Fibroblast of skin of right biceps (primary cell): ENCODE data around the gene PPP3CA.
A peak's percentile ranks its signal among the peaks of the same experiment; 100 is the strongest.

Experiments used
- DNase-seq: peaks from one replicate; pipeline ENCODE4 v3.0.0-alpha.2; 2013

Gene PPP3CA

DNA sequence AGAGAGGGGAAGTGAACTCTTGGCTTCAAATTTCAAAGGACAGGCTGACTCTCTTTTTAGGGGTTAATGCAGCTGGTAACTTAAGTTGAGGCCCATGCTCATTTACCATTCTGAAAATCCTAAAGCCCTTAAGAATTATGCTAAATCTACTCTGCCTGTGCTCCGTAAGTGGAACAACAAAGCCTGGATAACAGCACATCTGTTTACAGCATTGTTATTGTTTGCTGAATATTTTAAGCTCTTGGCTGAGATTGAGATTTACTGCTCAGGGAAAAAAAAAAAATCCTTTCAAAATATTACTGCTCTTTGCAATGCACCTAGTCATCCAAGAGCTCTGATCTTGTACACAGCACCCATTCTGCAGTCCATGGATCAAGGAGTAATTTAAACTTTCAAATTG lies 17.7 kb downstream of the PPP3CA start:
- DNase-seq = no peak

- DNase-seq = no peak
Observed at GRCh38 chr4:101328063-101328602, 19.2 kb downstream of the PPP3CA start.

- DNase-seq = no peak
Observed at GRCh38 chr4:101326576-101326975, 20.8 kb downstream of the PPP3CA start.

- DNase-seq = no peak
Observed at GRCh38 chr4:101322743-101323142, 24.6 kb downstream of the PPP3CA start.

GRCh38 chr4:101321481-101322042 lies 25.8 kb downstream of the PPP3CA start:
- no peak for DNase-seq

- DNase-seq = no peak
Observed at GRCh38 chr4:101315786-101316185, 31.5 kb downstream of the PPP3CA start.

- DNase-seq = no peak
Observed at GRCh38 chr4:101315041-101315440, 32.3 kb downstream of the PPP3CA start.

- DNase-seq = no peak
Observed at GRCh38 chr4:101309925-101310324, 37.4 kb downstream of the PPP3CA start.

GRCh38 chr4:101307899-101308298 lies 39.4 kb downstream of the PPP3CA start:
- DNase-seq = no peak

- no peak for DNase-seq
Observed at GRCh38 chr4:101306764-101307615, 40.3 kb downstream of the PPP3CA start.

- no peak for DNase-seq
Observed at GRCh38 chr4:101306225-101306624, 41.1 kb downstream of the PPP3CA start.

DNA sequence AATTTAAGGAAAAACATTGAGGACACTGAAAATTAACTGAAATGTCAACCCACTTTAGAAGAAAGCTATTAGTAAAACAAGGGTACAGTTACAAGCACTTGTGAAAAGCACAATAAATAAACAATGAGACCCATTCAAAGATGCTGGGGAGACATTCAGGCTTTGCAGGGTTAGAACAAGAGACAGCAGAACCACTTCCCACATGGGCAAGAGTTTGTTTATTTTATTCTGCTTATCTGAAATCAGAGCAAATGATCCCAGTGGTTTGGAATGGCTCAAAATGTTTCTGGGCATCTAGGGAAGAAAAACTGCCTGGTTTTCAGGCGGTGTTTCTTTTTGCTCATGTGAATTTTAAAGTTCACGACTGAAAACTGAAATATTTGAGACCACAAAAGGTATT lies 42.4 kb downstream of the PPP3CA start:
- DNase-seq = peak; percentile 26

- DNase-seq = no peak
Observed at GRCh38 chr4:101299899-101300540, 47.3 kb downstream of the PPP3CA start.

GRCh38 chr4:101299021-101299420 lies 48.3 kb downstream of the PPP3CA start:
- DNase-seq = no peak

GRCh38 chr4:101295691-101296090 lies 51.6 kb downstream of the PPP3CA start:
- DNase-seq = no peak

DNA sequence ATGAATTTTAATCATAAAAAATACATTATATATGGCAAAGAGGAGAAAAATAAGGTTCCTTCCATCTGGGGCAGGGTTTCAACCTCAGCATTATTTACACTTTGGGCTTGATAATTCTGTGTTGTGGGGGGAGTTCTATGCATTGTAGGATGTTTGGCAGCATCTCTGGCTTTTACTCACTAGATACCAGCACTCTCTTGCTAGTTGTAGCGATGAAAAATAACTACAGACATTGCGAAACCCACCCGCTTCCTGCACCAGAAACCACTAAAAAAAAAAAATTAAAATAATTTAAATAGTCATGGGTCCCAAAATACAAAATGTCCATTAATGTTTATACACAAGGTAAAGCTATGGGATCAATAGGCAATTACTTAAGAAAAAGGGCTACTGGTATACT lies 52.7 kb downstream of the PPP3CA start:
- no peak for DNase-seq

DNA sequence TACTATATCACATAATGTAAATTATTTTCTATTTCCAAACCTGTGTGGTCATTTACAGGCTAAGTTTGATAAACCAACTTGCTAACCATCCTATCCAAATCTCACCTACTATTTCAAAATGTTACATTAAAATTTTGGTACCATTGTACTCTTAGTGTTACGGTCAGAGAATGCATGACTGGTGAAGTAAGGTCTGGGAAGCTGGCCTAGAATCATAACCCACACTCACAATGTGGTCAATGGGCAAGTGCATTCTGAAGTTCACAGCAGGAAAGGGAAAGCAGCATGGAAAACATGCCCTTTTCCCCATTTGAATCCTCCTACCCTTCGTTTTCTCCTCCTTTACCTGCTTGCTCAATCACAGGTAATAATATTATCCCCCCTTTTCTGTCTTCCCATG lies 54.4 kb downstream of the PPP3CA start:
- DNase-seq = no peak

GRCh38 chr4:101292214-101292613 lies 55.1 kb downstream of the PPP3CA start:
- DNase-seq = no peak

DNA sequence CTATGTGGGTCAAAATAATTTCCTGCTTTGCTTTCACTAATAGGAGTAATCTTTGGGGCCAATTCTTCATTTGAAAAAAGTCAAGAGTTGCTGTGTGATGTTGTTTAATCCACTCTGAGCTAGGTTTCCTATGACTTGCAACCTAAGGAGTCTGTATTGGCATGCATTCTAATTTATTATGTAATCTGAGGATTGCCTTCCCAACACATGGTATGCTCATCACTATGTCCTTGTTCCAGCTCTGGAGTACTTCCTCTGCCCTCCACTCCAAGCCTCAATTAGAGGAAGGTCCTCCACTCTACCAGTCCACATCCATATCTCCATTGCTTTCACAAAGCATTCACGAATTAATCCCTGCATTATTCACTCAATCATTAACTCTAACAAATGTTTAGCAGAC lies 56.1 kb downstream of the PPP3CA start:
- no peak for DNase-seq

DNA sequence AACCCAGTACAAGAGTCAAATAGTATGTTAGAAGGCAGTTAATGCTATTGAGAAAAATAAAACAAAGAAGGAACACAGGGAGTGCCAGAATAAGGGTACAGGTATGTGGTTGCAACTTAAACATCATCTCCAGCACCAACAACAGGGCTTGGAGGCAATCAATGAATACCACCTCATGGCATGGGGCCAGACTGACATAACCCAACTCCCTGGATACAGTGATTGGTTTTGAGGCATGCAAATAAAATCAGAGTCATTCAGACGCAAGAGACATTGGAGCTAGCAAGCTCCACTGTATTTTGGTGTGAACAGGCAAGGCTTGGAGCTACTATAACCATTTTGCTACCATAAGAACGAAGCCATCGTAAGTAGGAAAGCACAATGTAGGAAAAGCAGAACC lies 56.7 kb downstream of the PPP3CA start:
- no peak for DNase-seq

DNA sequence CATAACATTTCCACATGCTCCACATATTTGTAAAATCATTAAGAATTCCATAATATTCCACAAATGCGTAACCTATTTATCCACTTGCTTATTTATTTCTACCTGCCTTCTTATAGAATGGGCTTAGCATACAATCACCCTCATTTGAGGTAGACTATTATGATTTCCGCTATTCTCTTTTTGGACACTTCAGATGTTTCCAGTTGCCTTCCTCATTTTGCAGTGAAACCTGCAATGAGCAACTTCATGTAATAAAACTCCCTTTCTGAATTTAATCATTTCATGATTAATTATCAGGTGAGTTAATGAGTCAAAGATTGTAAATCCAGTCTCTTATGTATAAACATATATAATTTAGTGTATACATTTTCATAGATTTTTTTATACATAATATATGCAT lies 58.0 kb downstream of the PPP3CA start:
- no peak for DNase-seq

- DNase-seq = no peak
Observed at GRCh38 chr4:101288365-101289145, 58.8 kb downstream of the PPP3CA start.

GRCh38 chr4:101287324-101287723 lies 60.0 kb downstream of the PPP3CA start:
- DNase-seq = no peak
